HEK293T (cell line): ENCODE results near the gene GATAD1.

ENCODE experiments used
- ARNT ChIP-seq: fragments of 450-650 bp; IDR thresholded peaks from 2 replicates; pipeline ENCODE4 v1.6.1; 2017; ENCODE audit warnings: mild to moderate bottlenecking
- BHLHE40 ChIP-seq: fragments of 450-650 bp; IDR thresholded peaks from 2 replicates; pipeline ENCODE4 v1.6.1; 2016; ENCODE audit warnings: mild to moderate bottlenecking, moderate library complexity, borderline replicate concordance
- CTBP1 ChIP-seq: fragments of 450-650 bp; IDR thresholded peaks from 2 replicates; pipeline ENCODE4 v1.6.1; 2016; ENCODE audit warnings: borderline replicate concordance
- ELF4 ChIP-seq: fragments of 450-650 bp; IDR thresholded peaks from 2 replicates; pipeline ENCODE4 v1.6.1; 2017; ENCODE audit warnings: antibody characterized with exemption
- FOXA1 ChIP-seq: fragments of 450-650 bp; IDR thresholded peaks from 2 replicates; pipeline ENCODE4 v1.6.1; 2016; ENCODE audit warnings: mild to moderate bottlenecking
- FOXK2 ChIP-seq: fragments of 450-650 bp; IDR thresholded peaks from 2 replicates; pipeline ENCODE4 v1.6.1; 2016; ENCODE audit warnings: mild to moderate bottlenecking
- FOXM1 ChIP-seq: fragments of 450-650 bp; IDR thresholded peaks from 2 replicates; pipeline ENCODE4 v1.6.1; 2017; ENCODE audit warnings: mild to moderate bottlenecking, borderline replicate concordance
- LEF1 ChIP-seq: fragments of 450-650 bp; IDR thresholded peaks from 2 replicates; pipeline ENCODE4 v1.6.1; 2017; ENCODE audit warnings: mild to moderate bottlenecking, borderline replicate concordance
- SP1 ChIP-seq: fragments of 450-650 bp; IDR thresholded peaks from 2 replicates; pipeline ENCODE4 v1.6.1; 2017
- SUZ12 ChIP-seq: fragments of 450-650 bp; IDR thresholded peaks from 2 replicates; pipeline ENCODE4 v1.6.1; 2016; ENCODE audit warnings: mild to moderate bottlenecking
- TARDBP ChIP-seq: fragments of 450-650 bp; IDR thresholded peaks from 2 replicates; pipeline ENCODE4 v1.6.1; 2016
- ZNF384 ChIP-seq: fragments of 450-650 bp; IDR thresholded peaks from 2 replicates; pipeline ENCODE4 v1.6.1; 2016
- TF ChIP-seq, protein P1 (sequence below): fragments of 450-650 bp; IDR thresholded peaks from 2 replicates; pipeline ENCODE4 v1.6.1; 2016

DNA sequence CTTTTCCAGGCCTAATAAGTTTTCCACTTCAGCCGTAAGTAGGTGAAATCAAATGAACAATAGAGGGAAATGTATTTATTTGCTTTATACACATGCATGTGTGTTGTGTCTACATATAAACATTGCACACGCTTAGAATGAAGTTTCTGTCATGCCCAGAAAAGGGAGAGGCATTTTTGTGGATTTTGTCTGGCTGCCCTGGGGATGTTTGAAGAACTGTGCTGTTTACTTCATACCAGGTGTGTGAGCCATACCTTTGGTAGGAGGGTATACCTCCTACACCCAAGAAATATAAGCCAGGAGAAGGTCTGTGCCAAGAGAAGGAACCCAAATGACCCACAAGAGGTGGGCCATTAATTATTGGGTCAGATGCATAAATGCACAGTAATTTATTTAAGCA is 12.8 kb downstream of the GATAD1 start:
- no peak for TF ChIP-seq SP1
- no peak for TF ChIP-seq SUZ12
- TF ChIP-seq, protein P1, sequence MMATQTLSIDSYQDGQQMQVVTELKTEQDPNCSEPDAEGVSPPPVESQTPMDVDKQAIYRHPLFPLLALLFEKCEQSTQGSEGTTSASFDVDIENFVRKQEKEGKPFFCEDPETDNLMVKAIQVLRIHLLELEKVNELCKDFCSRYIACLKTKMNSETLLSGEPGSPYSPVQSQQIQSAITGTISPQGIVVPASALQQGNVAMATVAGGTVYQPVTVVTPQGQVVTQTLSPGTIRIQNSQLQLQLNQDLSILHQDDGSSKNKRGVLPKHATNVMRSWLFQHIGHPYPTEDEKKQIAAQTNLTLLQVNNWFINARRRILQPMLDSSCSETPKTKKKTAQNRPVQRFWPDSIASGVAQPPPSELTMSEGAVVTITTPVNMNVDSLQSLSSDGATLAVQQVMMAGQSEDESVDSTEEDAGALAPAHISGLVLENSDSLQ = no peak
- no peak for TF ChIP-seq CTBP1
- TF ChIP-seq TARDBP = no peak
- no peak for TF ChIP-seq BHLHE40
- TF ChIP-seq ELF4 = no peak
- TF ChIP-seq FOXA1 = no peak
- TF ChIP-seq FOXM1 = no peak
- TF ChIP-seq ARNT = no peak
- no peak for TF ChIP-seq LEF1
- no peak for TF ChIP-seq ZNF384
- TF ChIP-seq FOXK2 = no peak
